Muscle of leg (tissue), 11 donors: ENCODE measurements around the gene BBS2. TPM values are rescaled to one million over a fixed set of nuclear protein-coding genes. Genes with fewer than 3 reads are reported as not detected.

Experiments used
- DNase-seq: peaks from one replicate; pipeline ENCODE4 v3.0.0; 2013
- H3K27ac ChIP-seq: one replicate; pipeline ENCODE4 v1.5.1; 2013; ENCODE audit warnings: mild to moderate bottlenecking, low read length, control low read depth
- H3K27me3 ChIP-seq: one replicate; pipeline ENCODE4 v1.6.1; 2013; ENCODE audit warnings: low read length; ENCODE audit not compliant: control insufficient read depth, insufficient read depth
- H3K36me3 ChIP-seq: one replicate; pipeline ENCODE4 v1.6.1; 2013; ENCODE audit warnings: low read length; ENCODE audit not compliant: control insufficient read depth, insufficient read depth
- H3K4me1 ChIP-seq: one replicate; pipeline ENCODE4 v1.6.1; 2013; ENCODE audit warnings: low read length; ENCODE audit not compliant: control insufficient read depth, insufficient read depth
- H3K4me3 ChIP-seq: one replicate; pipeline ENCODE4 v1.5.1; 2013; ENCODE audit warnings: low read length, control low read depth
- H3K9me3 ChIP-seq: replicated peaks from 2 replicates; pipeline ENCODE4 v1.6.1; 2013; ENCODE audit warnings: low read depth, low read length; ENCODE audit not compliant: control insufficient read depth
- WGBS: methylation state at CpG from one replicate; pipeline ENCODE4 v1.1.5; 2013; ENCODE audit warnings: missing lambda C conversion rate; ENCODE audit not compliant: insufficient coverage; 5-methylcytosine and 5-hydroxymethylcytosine counted together
- polyA plus RNA-seq, 8 donors: library from polyadenylated mRNA; unstranded; fragments of 120-200 nt; gene quantifications; one replicate each; pipeline versions ENCODE4 v1.2.1 to v1.2.3, GENCODE V29; 2013; ENCODE audit warnings: inconsistent platforms in 1 of 8, low replicate concordance in 1 of 8; ENCODE audit not compliant: insufficient read length in 8 of 8, insufficient read depth in 1 of 8
- total RNA-seq: library from RNA; stranded (reverse); fragments of 120-200 nt; gene quantifications from one replicate; pipeline ENCODE4 v1.2.4, GENCODE V29; 2013

BBS2 gene
- total and polyA plus RNA-seq, 9 donors = 27.9 to 58.3 (median 36.5) TPM

DNA sequence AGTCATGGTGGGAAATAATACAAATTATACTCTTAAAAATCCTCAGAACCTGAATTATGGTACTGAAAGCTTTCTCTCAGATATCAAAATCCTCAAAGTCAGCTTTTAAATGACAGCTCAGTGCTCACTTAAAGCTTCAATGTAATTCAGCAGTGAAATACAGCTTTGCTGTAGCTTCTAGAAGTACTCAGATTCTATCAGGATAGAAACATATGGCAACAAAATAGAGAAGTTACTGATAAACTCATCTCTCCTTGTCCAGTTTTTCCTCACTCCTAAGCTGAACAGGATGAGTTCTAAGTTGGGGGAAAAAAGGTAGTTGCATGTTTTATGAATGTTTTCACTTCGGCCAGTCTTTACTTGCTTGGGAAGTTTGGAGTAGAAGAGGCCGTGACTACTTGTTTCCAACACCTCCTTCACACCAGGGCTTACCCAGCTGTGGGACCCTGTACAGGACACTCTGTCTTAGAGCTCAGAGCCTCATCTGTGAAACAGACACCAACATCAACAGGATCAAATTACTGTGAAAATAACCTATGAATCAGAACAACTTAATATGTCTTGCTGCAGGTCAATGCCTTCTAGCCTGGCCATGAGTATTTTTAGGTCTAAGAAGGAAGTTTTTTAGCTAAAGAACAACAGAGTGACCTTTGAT, 38.2 kb downstream of the BBS2 start:
- Histone ChIP-seq H3K36me3 (peaks cover 34% of the 10 kb centered on the region), H3K4me3 (no peak overlapping the region), H3K9me3 (no peaks in the 10 kb centered on the region), H3K27ac (no peak overlapping the region), H3K4me1 (no peaks in the 10 kb centered on the region), H3K27me3 (no peaks in the 10 kb centered on the region)
- no CpG with 5 or more reads among the region's 2 CpGs for WGBS
- DNase-seq = peak; percentile 8

DNA sequence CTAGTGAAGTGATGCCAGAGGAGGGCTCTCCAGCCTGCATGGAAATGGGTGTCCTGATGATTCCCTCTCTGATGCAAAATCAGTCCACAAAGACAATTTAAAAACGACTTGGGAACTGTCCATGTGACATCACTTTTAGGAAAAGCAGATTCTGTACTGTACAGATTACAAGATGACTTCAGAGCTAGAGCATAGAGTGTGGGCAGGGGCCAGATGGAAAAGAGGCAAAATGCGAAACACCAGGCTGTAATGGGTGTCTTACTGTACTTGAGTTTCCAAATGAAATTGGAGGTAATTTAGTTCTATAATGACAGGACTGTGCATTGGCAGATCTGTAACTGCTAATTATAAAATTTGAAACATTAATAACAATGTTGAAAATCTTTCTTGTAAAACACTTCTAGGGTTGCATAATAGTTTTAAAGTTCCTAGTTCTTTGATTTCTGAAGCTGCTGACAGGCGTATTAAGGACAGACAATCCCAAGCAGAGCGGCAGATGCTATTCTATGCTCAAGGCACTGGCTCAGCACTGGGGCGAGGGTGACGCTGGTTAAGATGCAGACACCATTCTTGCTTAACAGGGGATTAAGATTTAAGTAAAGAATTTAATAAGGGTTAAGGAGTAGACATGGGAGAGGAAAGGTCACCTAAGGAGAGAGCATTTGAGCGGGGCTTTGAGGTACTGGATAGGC, 38.9 kb downstream of the BBS2 start:
- H3K9me3 ChIP-seq = no peaks in the 10 kb centered on the region
- H3K27me3 ChIP-seq = no peaks in the 10 kb centered on the region
- H3K4me3 ChIP-seq = no peak overlapping the region
- peaks cover 41% of the 10 kb centered on the region for H3K36me3 ChIP-seq
- no peak overlapping the region for H3K27ac ChIP-seq
- 81% methylated on average over 5 of the region's 7 CpGs for WGBS
- no peak for DNase-seq
- no peaks in the 10 kb centered on the region for H3K4me1 ChIP-seq

DNA sequence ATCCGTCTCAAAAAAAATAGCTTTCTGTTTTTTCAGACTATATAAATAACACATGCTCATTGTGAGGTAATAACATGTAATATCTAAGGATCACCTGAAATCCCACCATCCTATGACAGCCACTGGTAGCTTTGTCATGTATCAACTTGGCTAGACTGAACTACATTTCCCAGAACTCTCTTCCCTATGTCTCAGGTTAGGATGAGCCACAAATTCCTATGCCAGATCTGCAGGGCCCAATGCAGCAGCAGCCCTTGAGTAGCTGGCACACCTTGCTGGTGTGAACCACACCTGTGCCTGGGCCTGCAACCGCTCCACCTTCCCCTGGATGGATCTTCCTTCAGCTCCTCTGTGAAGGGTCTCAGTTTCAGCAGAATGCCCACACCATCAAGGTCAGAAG, 40.4 kb downstream of the BBS2 start:
- H3K4me1 ChIP-seq = no peaks in the 10 kb centered on the region
- peaks cover 46% of the 10 kb centered on the region for H3K36me3 ChIP-seq

DNA sequence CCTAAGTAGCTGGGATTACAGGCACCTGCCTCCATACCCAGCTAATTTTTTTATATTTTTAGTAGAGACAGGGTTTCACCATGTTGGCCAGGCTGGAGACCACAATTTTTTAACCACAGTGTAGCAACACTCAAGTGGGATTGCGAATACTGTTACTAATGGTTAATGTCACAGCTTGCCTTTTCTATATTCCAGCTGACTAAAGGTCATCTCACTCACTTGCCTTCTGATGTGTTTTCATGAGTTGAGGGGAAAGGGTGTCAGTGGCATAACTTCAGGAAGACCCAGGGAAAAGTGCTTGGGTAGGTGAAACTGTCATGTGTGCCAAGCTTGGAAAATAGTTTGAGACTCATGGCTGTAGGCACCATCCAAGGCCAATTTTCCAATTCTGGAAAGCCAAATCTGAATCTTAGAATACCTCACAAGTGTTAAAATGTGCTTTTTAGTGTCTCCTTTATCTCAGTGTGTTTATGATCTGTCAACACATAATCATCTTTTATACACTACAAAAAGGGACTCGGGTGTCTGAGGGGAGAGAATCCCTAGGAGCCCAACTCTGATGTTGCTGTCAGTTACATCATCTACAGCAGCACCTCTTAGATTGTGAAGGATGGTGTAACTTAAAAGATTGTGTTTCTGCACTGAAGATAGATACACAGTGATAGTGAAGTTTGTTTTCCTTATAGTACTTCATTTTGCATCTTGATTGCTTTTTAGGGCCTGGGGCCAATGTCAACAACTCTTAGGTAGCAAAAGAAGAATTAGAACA, 41.4 kb downstream of the BBS2 start:
- H3K27me3 ChIP-seq = no peaks in the 10 kb centered on the region
- H3K4me1 ChIP-seq = no peaks in the 10 kb centered on the region
- WGBS = no CpG with 5 or more reads among the region's 2 CpGs
- no peak for DNase-seq
- H3K36me3 ChIP-seq = peaks cover 49% of the 10 kb centered on the region
- no peak overlapping the region for H3K27ac ChIP-seq
- H3K4me3 ChIP-seq = no peak overlapping the region
- no peaks in the 10 kb centered on the region for H3K9me3 ChIP-seq

More for the DNA sequence above, 40.4 kb downstream of the BBS2 start:
- H3K27me3 ChIP-seq = no peaks in the 10 kb centered on the region
- WGBS = 100% methylated on average over 1 of the region's 2 CpGs
- H3K9me3 ChIP-seq = no peaks in the 10 kb centered on the region
- H3K4me3 ChIP-seq = no peak overlapping the region
- H3K27ac ChIP-seq = no peak overlapping the region
- no peak for DNase-seq

DNA sequence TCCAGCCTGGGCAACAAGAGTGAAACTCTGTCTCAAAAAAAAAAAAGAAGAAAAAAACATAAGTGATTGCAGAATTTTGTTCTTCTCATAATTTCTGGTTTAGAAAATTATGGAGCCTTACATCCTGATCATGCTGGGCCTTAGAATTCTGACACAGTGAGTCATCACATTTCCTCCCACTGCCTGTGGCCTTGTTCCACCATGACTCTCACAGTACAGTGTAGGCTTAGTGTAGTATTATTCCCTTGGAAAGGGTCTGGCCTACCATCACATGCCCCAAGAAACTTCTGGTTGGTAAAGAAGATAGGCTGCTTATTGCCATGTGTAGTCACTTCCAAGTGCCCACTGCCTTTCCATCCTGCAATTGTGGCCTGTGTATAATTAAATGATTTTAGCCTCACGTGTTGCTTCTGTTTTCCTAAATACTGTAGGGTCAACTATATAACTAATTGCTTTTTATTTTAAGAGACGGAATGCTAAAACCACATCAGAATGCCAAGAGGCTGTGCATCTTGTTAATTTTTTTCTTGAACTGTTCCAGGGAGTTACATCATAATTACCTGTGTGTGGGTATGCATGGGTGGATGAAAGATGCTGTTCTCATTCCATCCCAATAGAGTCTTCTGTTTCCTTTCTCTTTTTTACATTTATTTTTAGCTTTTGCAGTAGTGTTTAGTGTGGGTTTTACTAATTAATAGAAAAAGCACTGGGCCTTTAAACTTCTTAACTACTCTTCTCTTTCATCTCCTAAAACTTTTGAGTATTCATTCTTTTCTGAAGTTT, 42.5 kb downstream of the BBS2 start:
- Histone ChIP-seq H3K4me3 (no peak overlapping the region), H3K27me3 (no peaks in the 10 kb centered on the region), H3K4me1 (no peaks in the 10 kb centered on the region), H3K36me3 (peaks cover 47% of the 10 kb centered on the region), H3K9me3 (no peaks in the 10 kb centered on the region), H3K27ac (no peak overlapping the region)
- DNase-seq = no peak
- no CpG with 5 or more reads among the region's 2 CpGs for WGBS

DNA sequence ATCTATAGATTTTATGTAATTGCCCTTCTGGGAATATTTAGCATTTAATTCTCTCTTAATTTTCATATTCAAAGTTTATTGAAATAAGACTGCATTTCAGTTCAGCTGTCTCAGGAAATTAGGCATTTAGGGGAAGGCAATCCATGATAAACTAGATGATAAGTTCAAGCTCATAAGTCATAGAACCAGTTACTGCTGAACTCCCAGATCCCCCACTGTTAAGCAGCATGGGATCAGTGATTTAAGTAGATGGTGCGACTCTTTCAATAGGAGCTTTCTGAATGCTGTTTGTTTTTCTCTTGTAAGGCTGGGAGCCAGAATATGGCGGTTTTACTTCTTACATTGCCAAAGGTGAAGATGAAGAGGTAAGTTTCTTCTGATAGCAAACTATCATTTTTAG, 44.6 kb downstream of the BBS2 start:
- Histone ChIP-seq H3K36me3 (peaks cover 65% of the 10 kb centered on the region), H3K4me3 (no peak overlapping the region), H3K9me3 (no peaks in the 10 kb centered on the region), H3K27ac (no peak overlapping the region), H3K4me1 (no peaks in the 10 kb centered on the region), H3K27me3 (no peaks in the 10 kb centered on the region)
- no CpG with 5 or more reads among the region's 2 CpGs for WGBS
- DNase-seq = no peak

DNA sequence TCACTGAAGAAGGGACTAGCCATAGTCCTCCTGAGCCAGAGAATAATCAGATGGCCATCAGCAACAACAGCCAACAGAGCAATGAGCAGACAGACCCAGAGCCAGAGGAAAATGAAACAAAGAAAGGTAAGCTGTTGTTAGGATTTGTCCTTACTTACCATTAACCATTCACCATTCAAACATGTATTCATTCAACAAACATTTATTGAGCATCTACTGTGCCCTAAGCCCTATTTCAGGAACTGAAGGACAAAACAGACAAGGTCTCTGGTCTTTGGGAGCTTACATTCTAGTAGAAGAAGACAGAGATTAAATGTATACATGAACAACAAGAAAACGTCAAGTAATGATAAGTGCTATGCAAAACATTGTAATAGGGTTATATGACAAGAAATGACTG, 49.2 kb downstream of the BBS2 start:
- H3K4me1 ChIP-seq = no peaks in the 10 kb centered on the region
- no peak overlapping the region for H3K27ac ChIP-seq
- H3K4me3 ChIP-seq = no peak overlapping the region
- peaks cover 63% of the 10 kb centered on the region for H3K36me3 ChIP-seq
- no peaks in the 10 kb centered on the region for H3K27me3 ChIP-seq
- no peak for DNase-seq
- no CpG with 5 or more reads among the region's 1 CpG for WGBS
- H3K9me3 ChIP-seq = no peaks in the 10 kb centered on the region

DNA sequence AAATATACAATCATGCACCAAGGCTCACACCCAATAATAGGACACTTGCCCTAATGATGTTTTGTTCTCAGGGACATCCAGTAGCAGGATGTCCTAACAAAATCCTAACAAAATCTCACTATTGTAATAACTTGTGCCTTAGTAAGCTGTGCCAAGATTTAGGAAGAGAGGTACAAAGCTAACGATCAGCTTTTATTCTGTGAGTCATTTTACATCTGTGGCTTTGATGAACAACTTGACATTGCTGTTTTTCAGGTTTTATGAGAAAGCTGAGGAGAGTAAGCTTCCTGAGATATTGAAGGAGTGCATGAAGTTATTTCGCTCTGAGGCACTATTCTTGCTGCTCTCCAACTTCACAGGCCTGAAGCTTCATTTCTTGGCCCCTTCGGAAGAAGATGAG, 49.6 kb downstream of the BBS2 start:
- Histone ChIP-seq H3K4me3 (no peak overlapping the region), H3K27ac (no peak overlapping the region), H3K4me1 (no peaks in the 10 kb centered on the region), H3K36me3 (peaks cover 62% of the 10 kb centered on the region), H3K27me3 (no peaks in the 10 kb centered on the region), H3K9me3 (no peaks in the 10 kb centered on the region)
- 86% methylated on average over 1 of the region's 3 CpGs for WGBS
- no peak for DNase-seq

DNA sequence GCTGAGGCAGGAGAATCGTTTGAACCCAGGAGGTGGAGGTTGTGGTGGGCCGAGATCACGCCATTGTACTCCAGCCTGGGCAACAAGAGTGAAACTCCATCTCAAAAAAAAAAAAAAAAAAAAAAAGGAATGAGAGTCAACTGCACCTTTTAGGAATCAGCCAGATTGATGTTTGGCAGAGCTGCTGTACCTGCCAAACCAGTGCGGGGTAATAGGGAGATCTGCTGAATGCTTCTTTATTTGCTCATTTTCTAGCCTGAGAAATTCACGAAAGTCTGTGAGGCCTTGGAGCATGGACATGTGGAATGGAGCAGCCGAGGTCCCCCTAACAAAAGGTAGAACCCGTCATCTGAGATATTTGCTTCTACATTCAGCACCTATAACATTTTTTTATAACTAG, 50.1 kb downstream of the BBS2 start:
- Histone ChIP-seq H3K27me3 (no peaks in the 10 kb centered on the region), H3K9me3 (no peaks in the 10 kb centered on the region), H3K36me3 (peaks cover 60% of the 10 kb centered on the region), H3K27ac (no peak overlapping the region), H3K4me3 (no peak overlapping the region), H3K4me1 (no peaks in the 10 kb centered on the region)
- no peak for DNase-seq
- WGBS = 100% methylated on average over 1 of the region's 7 CpGs

DNA sequence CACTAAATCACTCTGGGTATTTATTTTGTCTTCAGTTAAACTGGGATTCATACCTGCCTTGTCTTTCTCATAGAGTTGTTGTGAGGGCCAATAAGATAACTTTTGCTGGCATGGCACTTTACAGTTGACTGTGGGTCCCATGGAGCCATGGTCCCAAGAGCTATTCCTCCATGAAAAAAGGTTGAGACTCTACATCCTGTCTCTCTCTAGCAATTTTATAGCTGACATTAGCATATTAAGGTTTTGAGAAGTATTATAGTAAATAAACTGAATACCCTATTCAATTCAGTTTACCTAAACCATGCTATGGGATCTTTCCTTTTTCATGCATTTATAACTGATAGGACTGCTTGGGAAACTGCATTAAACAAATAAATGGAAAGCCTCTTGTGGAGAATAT, 51.0 kb downstream of the BBS2 start:
- H3K4me1 ChIP-seq = no peaks in the 10 kb centered on the region
- H3K27ac ChIP-seq = no peak overlapping the region
- no peaks in the 10 kb centered on the region for H3K27me3 ChIP-seq
- no peaks in the 10 kb centered on the region for H3K9me3 ChIP-seq
- DNase-seq = no peak
- H3K4me3 ChIP-seq = no peak overlapping the region
- H3K36me3 ChIP-seq = peaks cover 57% of the 10 kb centered on the region
